H1 (cell line): ENCODE measurements around the gene TRPM1. TPM values are rescaled to one million over a fixed set of nuclear protein-coding genes. Genes with fewer than 3 reads are reported as not detected.

ENCODE experiments used
- ATF2 ChIP-seq: IDR thresholded peaks from 2 replicates; pipeline ENCODE4 v1.6.1; 2012; ENCODE audit warnings: low read length, inconsistent platforms
- CEBPB ChIP-seq: IDR thresholded peaks from 2 replicates; pipeline ENCODE4 v1.6.1; 2012; ENCODE audit warnings: low read depth, low read length
- CHD7 ChIP-seq: fragments of 300-600 bp; sonication (generic); IDR thresholded peaks from 2 replicates; pipeline ENCODE4 v1.7.1; 2012; ENCODE audit warnings: low read length, moderate library complexity, mild to moderate bottlenecking, inconsistent platforms; ENCODE audit not compliant: insufficient replicate concordance
- GTF2F1 ChIP-seq: IDR thresholded peaks from 2 replicates; pipeline ENCODE4 v1.6.1; 2012; ENCODE audit warnings: low read depth, low read length, improper control_type of control experiment, borderline replicate concordance
- HDAC6 ChIP-seq: IDR thresholded peaks from one replicate; pipeline ENCODE4 v1.7.1; 2012; ENCODE audit warnings: low read depth, mild to moderate bottlenecking, inconsistent platforms, low read length, moderate library complexity
- KDM4A ChIP-seq: IDR thresholded peaks from one replicate; pipeline ENCODE4 v1.7.1; 2012; ENCODE audit warnings: low read depth, mild to moderate bottlenecking, moderate library complexity, low read length, inconsistent platforms; ENCODE audit not compliant: severe bottlenecking
- MAX ChIP-seq: IDR thresholded peaks from 2 replicates; pipeline ENCODE4 v1.6.1; 2012; ENCODE audit warnings: inconsistent platforms
- SIN3A ChIP-seq, 2 experiments: IDR thresholded peaks in 1 of 2; conservative IDR thresholded peaks in 1 of 2; 2 replicates each; pipeline ENCODE4 v1.6.1; 2011 to 2012; ENCODE audit warnings: low read length in 2 of 2, improper control_type of control experiment in 1 of 2, low read depth in 1 of 2, mild to moderate bottlenecking in 1 of 2
- SIX5 ChIP-seq: IDR thresholded peaks from 2 replicates; pipeline ENCODE4 v1.6.1; 2011; ENCODE audit warnings: mild to moderate bottlenecking, low read depth, low read length
- polyA plus RNA-seq, 7 experiments: library from polyadenylated mRNA; depleted of rRNA in 3 of 7; stranded (reverse) in 5 of 7; unstranded in 2 of 7; fragments of >200 nt in 5 of 7; fragments of 200-250 nt in 2 of 7; gene quantifications; 1 replicate in 5 of 7; 2 replicates in 1 of 7; 4 replicates in 1 of 7; pipeline versions ENCODE4 v1.2.1 to v1.2.3, GENCODE V29; 2011 to 2013; ENCODE audit warnings: missing spikeins in 2 of 7, mixed read lengths in 2 of 7
- total RNA-seq: library from RNA; stranded (reverse); fragmentation: NEBNext Ultra II Directional; extraction: Animal tissue kit (Norgen Biotek cat#: 25700); gene quantifications from 2 replicates; pipeline ENCODE4 v1.2.1, GENCODE V29; 2021

TRPM1 gene
- total and polyA plus RNA-seq, 2 of the 8 experiments (the other 6 are each of a cell fraction or from before 2014, with no cell fraction given): 0.05 TPM; not detected in 1

GRCh38 chr15:31116423-31117030 is 15.0 kb upstream of the TRPM1 start (continued):
- TF ChIP-seq CHD7 (no peak), GTF2F1 (no peak), ATF2 (no peak), HDAC6 (no peak), CEBPB (no peak), KDM4A (no peak), MAX (no peak), SIX5 (no peak), SIN3A (conservative IDR thresholded peaks at IDR 0.05 in 1 of 2, IDR thresholded peaks at IDR 0.05 in 1 of 2; ENCODE audit: low read depth in 1 of 2, low read length in 2 of 2) (no peak)
